B cell (primary cell): Measurements from ENCODE around the gene RAD51B. TPM values are rescaled to one million over a fixed set of nuclear protein-coding genes. Genes with fewer than 3 reads are reported as not detected.

Experiments
- ATAC-seq: fragments of 200-7000 bp; cut with Tn5 transposase; one replicate; pipeline ENCODE4 v1.10.0; 2021; ENCODE audit warnings: low read depth, mild to moderate bottlenecking, moderate number of reproducible peaks, moderate library complexity
- CTCF ChIA-PET: fragments of 350-600 bp; sonication (Branson Sonifier 250); formaldehyde crosslinking; loops from one replicate; lab custom pipeline; 2021; ENCODE audit warnings: antibody characterized with exemption, inconsistent platforms; lab: Charles Lee
- POLR2A ChIA-PET: fragments of 350-600 bp; sonication (Branson Sonifier 250); formaldehyde crosslinking; loops from one replicate; lab custom pipeline; 2021; ENCODE audit warnings: antibody characterized with exemption; lab: Charles Lee
- DNase-seq: peaks from one replicate; pipeline ENCODE4 v3.0.0; 2013
- H2AFZ ChIP-seq: 2 replicates; pipeline ENCODE4 v1.6.1; 2012; ENCODE audit warnings: mild to moderate bottlenecking, low read depth, low read length; ENCODE audit not compliant: insufficient read depth, poor library complexity, severe bottlenecking
- H3K27ac ChIP-seq, 2 donors: 1 replicate in 1 of 2; 2 replicates in 1 of 2; pipeline ENCODE4 v1.5.1; 2012 to 2013; ENCODE audit warnings: low read length in 2 of 2, mild to moderate bottlenecking in 2 of 2, moderate library complexity in 1 of 2
- H3K27me3 ChIP-seq, 4 experiments: fragments of 200-600 bp in 1 of 4; sonication (generic) in 1 of 4; replicated peaks in 1 of 4; 1 replicate in 2 of 4; 2 replicates in 2 of 4; pipeline versions ENCODE4 v1.6.1 to v1.7.0; 2013 to 2016; ENCODE audit warnings: low read length in 3 of 4, mild to moderate bottlenecking in 2 of 4, mixed read lengths in 1 of 4, moderate library complexity in 1 of 4; ENCODE audit not compliant: insufficient read depth in 4 of 4, control insufficient read depth in 3 of 4; ENCODE audit errors: control extremely low read depth in 1 of 4
- H3K36me3 ChIP-seq, 2 experiments: replicated peaks in 1 of 2; 1 replicate in 1 of 2; 2 replicates in 1 of 2; pipeline versions ENCODE4 v1.6.1 to v1.7.1; 2013; ENCODE audit warnings: low read length in 1 of 2; ENCODE audit not compliant: insufficient read depth in 2 of 2, control insufficient read depth in 1 of 2; ENCODE audit errors: control extremely low read depth in 1 of 2, extremely low read depth in 1 of 2
- H3K4me1 ChIP-seq, 2 donors: fragments of 200-600 bp in 1 of 2; sonication (generic) in 1 of 2; 1 replicate in 1 of 2; 2 replicates in 1 of 2; pipeline versions ENCODE4 v1.5.1 to v1.6.1; 2013 to 2017; ENCODE audit warnings: low read length in 2 of 2; ENCODE audit not compliant: control insufficient read depth in 2 of 2, insufficient read depth in 2 of 2
- H3K4me2 ChIP-seq: replicated peaks from 2 replicates; pipeline ENCODE3; 2012; ENCODE audit warnings: mild to moderate bottlenecking, low read depth, low read length; ENCODE audit not compliant: poor library complexity, severe bottlenecking
- H3K4me3 ChIP-seq, 5 experiments: fragments of 200-600 bp in 1 of 5; sonication (generic) in 1 of 5; 1 replicate in 3 of 5; 2 replicates in 2 of 5; pipeline versions ENCODE4 v1.5.1 to v1.7.0; 2011 to 2016; ENCODE audit warnings: low read length in 4 of 5, mild to moderate bottlenecking in 4 of 5, low read depth in 2 of 5, control low read depth in 1 of 5, moderate library complexity in 1 of 5; ENCODE audit not compliant: insufficient read depth in 1 of 5; ENCODE audit errors: control extremely low read depth in 1 of 5, extremely low read depth in 1 of 5
- H3K79me2 ChIP-seq: fragments of 200-600 bp; sonication (generic); one replicate; pipeline ENCODE4 v1.6.0; 2016; ENCODE audit warnings: low read length; ENCODE audit not compliant: control insufficient read depth, insufficient read depth
- H3K9ac ChIP-seq: fragments of 200-600 bp; sonication (generic); 2 replicates; pipeline ENCODE4 v1.6.1; 2017; ENCODE audit warnings: mild to moderate bottlenecking, low read length, moderate library complexity
- H3K9me3 ChIP-seq, 3 donors: one replicate each; pipeline versions ENCODE4 v1.6.1 to v1.7.1; 2013; ENCODE audit warnings: low read length in 2 of 3; ENCODE audit not compliant: control insufficient read depth in 2 of 3, insufficient read depth in 1 of 3; ENCODE audit errors: control extremely low read depth in 1 of 3
- H4K20me1 ChIP-seq: 2 replicates; pipeline ENCODE4 v1.6.0; 2012; ENCODE audit warnings: mild to moderate bottlenecking, low read length; ENCODE audit not compliant: insufficient read depth, control insufficient read depth, poor library complexity, severe bottlenecking
- H3K27ac Mint-ChIP-seq: one replicate; pipeline ENCODE4 v1.8.0; 2021; ENCODE audit warnings: mixed read lengths
- H3K27me3 Mint-ChIP-seq: one replicate; pipeline ENCODE4 v1.8.0; 2021; ENCODE audit warnings: mixed read lengths
- H3K4me1 Mint-ChIP-seq: one replicate; pipeline ENCODE4 v1.8.0; 2021; ENCODE audit warnings: mixed read lengths
- H3K4me3 Mint-ChIP-seq: one replicate; pipeline ENCODE4 v1.8.0; 2021; ENCODE audit warnings: mixed read lengths
- H3K9me3 Mint-ChIP-seq: one replicate; pipeline ENCODE4 v1.8.0; 2022; ENCODE audit warnings: mixed read lengths; ENCODE audit not compliant: insufficient read depth
- EZH2 ChIP-seq: IDR thresholded peaks from 2 replicates; pipeline ENCODE4 v1.6.1; 2012; ENCODE audit warnings: borderline replicate concordance, low read depth, mild to moderate bottlenecking, moderate library complexity, low read length; ENCODE audit not compliant: insufficient read depth, poor library complexity, severe bottlenecking
- WGBS: methylation state at CpG from one replicate; pipeline ENCODE4 v1.1.5; 2013; ENCODE audit warnings: missing lambda C conversion rate; ENCODE audit not compliant: insufficient coverage; 5-methylcytosine and 5-hydroxymethylcytosine counted together
- intact Hi-C: fragments of 100-400 bp; cut with micrococcal nuclease; formaldehyde crosslinking; loops from one replicate; pipeline ENCODE4 v1.10.0; 2022
- polyA plus RNA-seq: library from polyadenylated mRNA; depleted of rRNA; stranded (reverse); fragments of >200 nt; gene quantifications from 2 replicates; pipeline ENCODE4 v1.2.3, GENCODE V29; 2012
- total RNA-seq, 2 donors: library from RNA; stranded (reverse); fragments of 120-200 nt in 1 of 2; gene quantifications; 1 replicate in 1 of 2; 2 replicates in 1 of 2; pipeline versions ENCODE4 v1.2.3 to v1.2.4, GENCODE V29; 2013 to 2022
- TF ChIP-seq, protein P1 (sequence below): fragments of 200-600 bp; IDR thresholded peaks from one replicate; pipeline ENCODE4 v1.8.0; 2022; ENCODE audit warnings: antibody characterized with exemption, mild to moderate bottlenecking

RAD51B gene
- total and polyA plus RNA-seq, 2 donors (not counting 1 experiment from before 2014, with no cell fraction given), result 6.5 to 60.6 TPM

DNA sequence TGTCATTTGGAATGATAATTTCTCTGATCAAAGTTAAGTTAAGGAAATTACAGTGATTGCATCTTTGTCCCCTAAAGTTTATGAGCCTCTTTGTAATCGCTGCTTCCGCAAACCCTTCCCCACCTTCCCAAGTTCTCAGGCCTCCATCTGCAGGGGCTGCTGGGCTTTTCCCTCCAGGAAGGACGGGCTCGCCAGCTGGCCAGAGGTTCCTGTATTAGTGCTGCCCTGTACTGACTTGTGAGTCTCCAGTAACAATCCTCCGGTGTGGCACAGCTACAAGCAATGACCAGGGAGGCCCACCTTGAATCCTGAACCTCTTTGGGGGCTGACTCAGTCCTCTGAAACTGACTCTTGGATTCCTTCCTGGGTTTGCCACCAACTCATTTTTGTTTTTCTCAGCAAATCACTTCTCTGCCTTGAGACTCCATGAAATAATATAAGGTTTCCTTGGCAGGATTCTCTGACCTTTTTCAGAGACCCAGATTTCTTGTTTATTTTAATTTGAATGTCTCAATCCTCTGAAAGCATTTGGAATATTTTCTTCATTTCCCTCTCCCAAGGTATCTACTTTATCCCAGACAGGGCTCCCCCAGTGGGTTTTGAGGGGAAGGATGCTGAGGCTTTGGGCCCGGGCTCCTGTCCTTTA lies 574.7 kb downstream of the RAD51B start:
- intact Hi-C loops, result no loop called here
- no peak overlapping the region for H3K9ac ChIP-seq
- H3K4me2 ChIP-seq, result peak overlapping the region; percentile 48
- no peak for TF ChIP-seq EZH2
- TF ChIP-seq, protein P1, sequence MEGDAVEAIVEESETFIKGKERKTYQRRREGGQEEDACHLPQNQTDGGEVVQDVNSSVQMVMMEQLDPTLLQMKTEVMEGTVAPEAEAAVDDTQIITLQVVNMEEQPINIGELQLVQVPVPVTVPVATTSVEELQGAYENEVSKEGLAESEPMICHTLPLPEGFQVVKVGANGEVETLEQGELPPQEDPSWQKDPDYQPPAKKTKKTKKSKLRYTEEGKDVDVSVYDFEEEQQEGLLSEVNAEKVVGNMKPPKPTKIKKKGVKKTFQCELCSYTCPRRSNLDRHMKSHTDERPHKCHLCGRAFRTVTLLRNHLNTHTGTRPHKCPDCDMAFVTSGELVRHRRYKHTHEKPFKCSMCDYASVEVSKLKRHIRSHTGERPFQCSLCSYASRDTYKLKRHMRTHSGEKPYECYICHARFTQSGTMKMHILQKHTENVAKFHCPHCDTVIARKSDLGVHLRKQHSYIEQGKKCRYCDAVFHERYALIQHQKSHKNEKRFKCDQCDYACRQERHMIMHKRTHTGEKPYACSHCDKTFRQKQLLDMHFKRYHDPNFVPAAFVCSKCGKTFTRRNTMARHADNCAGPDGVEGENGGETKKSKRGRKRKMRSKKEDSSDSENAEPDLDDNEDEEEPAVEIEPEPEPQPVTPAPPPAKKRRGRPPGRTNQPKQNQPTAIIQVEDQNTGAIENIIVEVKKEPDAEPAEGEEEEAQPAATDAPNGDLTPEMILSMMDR, result no peak
- no peaks in the 10 kb centered on the region for H3K9me3 ChIP-seq
- peaks cover 46 to 49% of the 10 kb centered on the region in 2 donors for H3K4me1 ChIP-seq
- H2AFZ ChIP-seq, result peak overlapping the region; percentile 27
- no peaks in the 10 kb centered on the region for H3K27me3 ChIP-seq
- no peak for DNase-seq
- no peaks in the 10 kb centered on the region for H3K9me3 Mint-ChIP-seq
- H3K4me3 ChIP-seq, result no peak overlapping the region
- peak overlapping the region in 1 of 2 donors; percentile 54 for H3K27ac ChIP-seq
- ATAC-seq, result no peak
- POLR2A ChIA-PET, result no interaction called here
- no peaks in the 10 kb centered on the region for H4K20me1 ChIP-seq
- CTCF ChIA-PET, result interaction anchor here (1.2 kb wide), 1 partner anchor 14 kb away, joined by 3 read pairs; no protein-coding TSS in a partner anchor
- 94% methylated on average over 5 of the region's 6 CpGs for WGBS
- H3K79me2 ChIP-seq, result peaks cover 16% of the 10 kb centered on the region
- H3K4me1 Mint-ChIP-seq, result peaks cover 57% of the 10 kb centered on the region
- peak overlapping the region; percentile 59 for H3K27ac Mint-ChIP-seq
- H3K36me3 ChIP-seq, result no peaks in the 10 kb centered on the region
- H3K27me3 Mint-ChIP-seq, result no peaks in the 10 kb centered on the region
- H3K4me3 Mint-ChIP-seq, result no peak overlapping the region

DNA sequence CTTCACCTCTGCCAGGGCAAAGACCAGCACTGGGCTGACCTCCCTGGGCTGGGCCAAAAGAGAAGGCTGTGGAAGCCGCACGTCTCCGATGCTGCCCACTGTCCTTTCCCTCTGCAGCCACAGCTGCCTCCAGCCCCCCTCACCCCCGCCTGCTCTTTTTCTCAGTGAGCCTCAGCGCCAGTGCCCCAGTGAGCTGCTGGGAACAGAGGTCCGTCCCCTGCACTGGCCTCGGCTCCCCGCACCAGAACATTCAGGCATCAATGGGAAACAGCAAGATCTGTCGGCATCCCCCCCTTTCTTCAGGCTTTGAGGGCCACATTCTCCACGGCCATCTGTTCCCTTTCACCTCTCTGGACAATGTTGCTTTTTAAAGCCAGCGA lies 575.2 kb downstream of the RAD51B start:
- CTCF ChIA-PET, result no interaction called here
- Histone ChIP-seq H4K20me1 (no peaks in the 10 kb centered on the region), H2AFZ (no peak overlapping the region), H3K4me2 (no peak overlapping the region), H3K36me3 (no peaks in the 10 kb centered on the region), H3K27me3 (no peaks in the 10 kb centered on the region), H3K27ac (no peak overlapping the region), H3K4me3 (no peak overlapping the region), H3K4me1 (peaks cover 49 to 53% of the 10 kb centered on the region in 2 donors), H3K9ac (no peak overlapping the region), H3K9me3 (no peaks in the 10 kb centered on the region), H3K79me2 (peaks cover 16% of the 10 kb centered on the region)
- no peak overlapping the region for H3K4me3 Mint-ChIP-seq
- H3K4me1 Mint-ChIP-seq, result peaks cover 60% of the 10 kb centered on the region
- H3K27me3 Mint-ChIP-seq, result no peaks in the 10 kb centered on the region
- POLR2A ChIA-PET, result no interaction called here
- no peak for DNase-seq
- H3K27ac Mint-ChIP-seq, result no peak overlapping the region
- intact Hi-C loops, result no loop called here
- TF ChIP-seq, protein P1, result no peak
- no peak for TF ChIP-seq EZH2
- ATAC-seq, result no peak
- H3K9me3 Mint-ChIP-seq, result no peaks in the 10 kb centered on the region
- WGBS, result over 99% methylated on average over 10 of the region's 11 CpGs
